Upper lobe of left lung (tissue), 6 donors: ENCODE data around the gene AIF1. TPM values are rescaled to one million over a fixed set of nuclear protein-coding genes. Genes with fewer than 3 reads are reported as not detected.

Source experiments
- ATAC-seq, 2 donors: fragments of 200-7000 bp; cut with Tn5 transposase; one replicate each; pipeline ENCODE4 v1.9.1; 2022; ENCODE audit warnings: mild to moderate bottlenecking in 2 of 2, moderate library complexity in 2 of 2; ENCODE audit not compliant: low FRiP score in 2 of 2
- DNase-seq, 2 donors: peaks; one replicate each; pipeline ENCODE4 v3.0.0-alpha.2; 2019 to 2020
- H3K27ac ChIP-seq, 4 donors: fragments of 200-600 bp; sonication (generic); one replicate each; pipeline ENCODE4 v1.5.1; 2016 to 2019
- H3K27me3 ChIP-seq, 4 donors: fragments of 200-600 bp; sonication (generic); one replicate each; pipeline ENCODE4 v1.5.1; 2017 to 2019
- H3K36me3 ChIP-seq, 4 donors: fragments of 200-600 bp; sonication (generic); one replicate each; pipeline ENCODE4 v1.5.1; 2016 to 2019
- H3K4me1 ChIP-seq, 4 donors: fragments of 200-600 bp; sonication (generic); one replicate each; pipeline ENCODE4 v1.5.1; 2018 to 2019
- H3K4me3 ChIP-seq, 4 donors: fragments of 200-600 bp; sonication (generic); one replicate each; pipeline ENCODE4 v1.5.1; 2017 to 2019; ENCODE audit warnings: mild to moderate bottlenecking in 2 of 4, moderate library complexity in 1 of 4
- H3K9me3 ChIP-seq, 4 donors: fragments of 200-600 bp; sonication (generic); one replicate each; pipeline ENCODE4 v1.5.1; 2018 to 2019
- EP300 ChIP-seq, 4 donors: sonication (generic); formaldehyde crosslinking; IDR thresholded peaks; one replicate each; pipeline ENCODE4 v1.5.1; 2017; ENCODE audit warnings: antibody characterized with exemption in 4 of 4, control low read depth in 2 of 4
- POLR2A ChIP-seq, 4 donors: fragments of 450-650 bp; IDR thresholded peaks; one replicate each; pipeline ENCODE4 v1.5.1; 2016 to 2017; ENCODE audit warnings: antibody characterized with exemption in 4 of 4, mild to moderate bottlenecking in 2 of 4
- POLR2AphosphoS5 ChIP-seq, 2 donors: sonication (generic); formaldehyde crosslinking; IDR thresholded peaks; one replicate each; pipeline ENCODE4 v1.5.1; 2017; ENCODE audit warnings: antibody characterized with exemption in 2 of 2
- WGBS, 2 donors: methylation state at CpG; one replicate each; pipeline ENCODE4 v1.1.5; 2017 to 2018; 5-methylcytosine and 5-hydroxymethylcytosine counted together
- total RNA-seq, 6 donors: library from RNA; depleted of rRNA in 4 of 6; stranded (reverse); fragments of >200 nt in 4 of 6; gene quantifications; one replicate each; pipeline versions ENCODE4 v1.1.0 to v1.2.1, GENCODE V29; 2016 to 2021
- TF ChIP-seq, protein P1 (sequence below), 6 experiments: fragments of 450-650 bp in 4 of 6; fragments of 200-600 bp in 2 of 6; sonication (generic) in 2 of 6; IDR thresholded peaks; one replicate each; pipeline ENCODE4 v1.5.1; 2016 to 2019; ENCODE audit warnings: antibody characterized with exemption in 6 of 6
- donor health status: DM: no; HTN: no; CAD: no; lungs with moderate emphysema.
- donor health status: DM: no; HTN: yes; CAD: no; lungs with severe emphysema.

AIF1 gene
- total RNA-seq, 6 donors from 2014 or later = 18.5 to 106 (median 79.7) TPM

DNA sequence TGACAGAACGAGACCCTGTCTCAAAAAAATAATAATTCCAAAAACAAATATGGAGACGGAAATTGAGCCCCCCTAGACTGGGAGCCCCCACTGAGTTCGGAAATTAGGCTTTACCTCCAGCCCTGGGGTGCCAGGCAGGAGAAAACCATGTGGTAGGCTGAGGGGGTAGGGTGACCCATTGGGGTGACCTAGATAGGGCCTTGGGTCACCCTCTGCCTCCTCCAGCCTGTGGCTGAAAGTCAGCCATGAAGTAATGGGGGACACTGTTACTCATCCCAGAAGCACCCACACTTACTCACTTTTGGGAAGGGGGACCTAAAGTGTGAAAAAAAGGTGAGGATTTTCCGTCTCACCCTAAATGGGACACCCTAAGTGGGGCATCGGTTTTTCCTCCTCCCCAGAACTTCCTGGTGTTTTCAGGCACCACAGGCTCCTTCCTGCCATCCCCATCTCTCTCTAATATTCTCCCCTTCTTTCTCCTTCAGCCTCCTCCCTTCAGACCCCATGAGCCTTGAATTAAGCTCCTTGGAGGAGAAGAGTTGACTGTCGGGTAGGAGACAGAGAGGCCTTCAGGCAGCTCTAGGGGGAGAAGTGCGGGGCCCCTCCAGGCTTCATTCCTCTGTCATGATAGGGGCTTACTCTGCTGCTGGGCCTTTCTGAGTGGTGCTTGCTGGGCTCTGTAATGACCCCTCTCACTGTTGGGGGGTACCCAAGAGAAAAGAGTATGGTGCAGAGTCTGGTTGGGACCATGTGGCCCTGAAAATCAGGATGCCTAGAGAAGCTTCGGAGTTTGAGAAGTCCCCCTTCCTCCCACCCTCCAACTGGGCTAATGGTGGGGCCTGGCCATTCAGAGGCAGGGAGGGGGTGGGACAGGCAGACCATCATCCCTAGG is 35.2 kb upstream of the AIF1 start:
- Histone ChIP-seq H3K4me1 (peaks cover 15 to 20% (median 18%) of the 10 kb centered on the region in 4 donors), H3K9me3 (no peaks in the 10 kb centered on the region), H3K36me3 (no peaks in the 10 kb centered on the region), H3K27me3 (no peaks in the 10 kb centered on the region), H3K27ac (peak overlapping the region in 2 of 4 donors; percentile 91 to 96), H3K4me3 (peak overlapping the region in 2 of 4 donors; percentile 77 to 87)
- TF ChIP-seq POLR2A (IDR thresholded peaks at IDR 0.05) (no peak), POLR2AphosphoS5 (IDR thresholded peaks at IDR 0.05) (no peak), EP300 (IDR thresholded peaks at IDR 0.05) (no peak)
- TF ChIP-seq, protein P1, sequence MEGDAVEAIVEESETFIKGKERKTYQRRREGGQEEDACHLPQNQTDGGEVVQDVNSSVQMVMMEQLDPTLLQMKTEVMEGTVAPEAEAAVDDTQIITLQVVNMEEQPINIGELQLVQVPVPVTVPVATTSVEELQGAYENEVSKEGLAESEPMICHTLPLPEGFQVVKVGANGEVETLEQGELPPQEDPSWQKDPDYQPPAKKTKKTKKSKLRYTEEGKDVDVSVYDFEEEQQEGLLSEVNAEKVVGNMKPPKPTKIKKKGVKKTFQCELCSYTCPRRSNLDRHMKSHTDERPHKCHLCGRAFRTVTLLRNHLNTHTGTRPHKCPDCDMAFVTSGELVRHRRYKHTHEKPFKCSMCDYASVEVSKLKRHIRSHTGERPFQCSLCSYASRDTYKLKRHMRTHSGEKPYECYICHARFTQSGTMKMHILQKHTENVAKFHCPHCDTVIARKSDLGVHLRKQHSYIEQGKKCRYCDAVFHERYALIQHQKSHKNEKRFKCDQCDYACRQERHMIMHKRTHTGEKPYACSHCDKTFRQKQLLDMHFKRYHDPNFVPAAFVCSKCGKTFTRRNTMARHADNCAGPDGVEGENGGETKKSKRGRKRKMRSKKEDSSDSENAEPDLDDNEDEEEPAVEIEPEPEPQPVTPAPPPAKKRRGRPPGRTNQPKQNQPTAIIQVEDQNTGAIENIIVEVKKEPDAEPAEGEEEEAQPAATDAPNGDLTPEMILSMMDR (IDR thresholded peaks at IDR 0.05) = no peak
- DNase-seq = no peak
- ATAC-seq = no peak
- 81 to 85% methylated on average over 7 to 8 of the region's 8 CpGs for WGBS, 2 donors

DNA sequence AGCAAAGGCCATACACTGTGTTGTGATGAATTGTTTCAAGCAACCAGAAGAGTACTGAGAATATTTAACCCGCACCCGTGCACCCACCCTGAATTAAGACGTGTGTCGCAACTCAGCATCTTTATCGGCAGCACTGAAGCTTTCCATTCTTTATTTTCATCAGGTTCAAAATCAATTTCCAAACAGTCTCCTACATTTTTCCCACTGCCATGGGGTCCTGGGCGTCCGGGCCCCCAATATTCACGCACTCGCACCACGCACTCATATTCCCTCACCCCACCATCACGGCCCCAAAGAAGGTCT is 34.6 kb upstream of the AIF1 start:
- H3K27ac ChIP-seq = peak overlapping the region; percentile 77 to 96 (median 90)
- H3K27me3 ChIP-seq = no peaks in the 10 kb centered on the region
- H3K4me3 ChIP-seq = peak overlapping the region in 3 of 4 donors; percentile 71 to 87 (median 77)

DNA sequence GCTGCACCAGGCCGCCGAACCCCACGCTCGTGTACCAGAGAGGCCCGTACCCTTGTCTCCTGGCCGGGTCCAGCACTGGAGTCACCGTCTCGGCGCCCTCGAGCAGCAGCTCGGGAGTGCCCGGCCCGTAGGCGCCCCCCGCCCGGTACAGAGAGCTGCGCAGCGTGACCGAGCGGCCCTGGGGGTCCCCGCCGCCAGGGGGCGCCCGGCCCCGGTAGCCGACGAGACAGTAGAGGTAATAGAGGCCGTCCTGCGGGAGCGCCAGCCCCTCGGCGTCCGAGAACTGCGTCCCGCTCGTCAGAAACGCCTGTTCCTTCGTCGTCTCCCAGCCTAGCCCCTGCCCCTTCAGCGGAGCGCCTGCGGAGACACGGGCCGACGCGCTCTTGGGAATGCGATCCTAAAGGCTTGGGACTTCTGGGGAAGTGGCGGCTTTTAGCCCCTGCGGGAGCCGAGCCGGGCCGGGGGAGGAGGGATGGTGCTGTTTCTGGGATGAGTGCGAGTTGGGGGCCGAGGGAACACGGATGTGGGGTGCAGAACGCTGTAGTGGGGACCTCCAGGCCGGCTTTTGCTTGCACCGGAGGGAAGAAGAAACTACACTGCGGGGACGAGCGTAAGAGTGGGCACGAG is 34.1 kb upstream of the AIF1 start:
- 0 to 4% methylated on average over 11 to 45 of the region's 62 CpGs for WGBS, 2 donors
- TF ChIP-seq POLR2AphosphoS5 (IDR thresholded peaks at IDR 0.05) = peak in 1 of 2 donors; percentile 60
- TF ChIP-seq, protein P1 (IDR thresholded peaks at IDR 0.05) = peak; percentile 95 to 99 (median 98)
- no peak for TF ChIP-seq EP300 (IDR thresholded peaks at IDR 0.05)
- TF ChIP-seq POLR2A (IDR thresholded peaks at IDR 0.05) = peak in 1 of 4 donors; percentile 61
- H3K27me3 ChIP-seq = no peaks in the 10 kb centered on the region
- peaks cover 21 to 26% (median 25%) of the 10 kb centered on the region in 4 donors for H3K4me1 ChIP-seq
- no peaks in the 10 kb centered on the region for H3K36me3 ChIP-seq
- H3K4me3 ChIP-seq = peak overlapping the region; percentile 67 to 87 (median 74)
- H3K27ac ChIP-seq = peak overlapping the region; percentile 77 to 96 (median 90)
- peak; percentile 95 to 98 for ATAC-seq
- peak; percentile 93 to 99 for DNase-seq
- no peaks in the 10 kb centered on the region for H3K9me3 ChIP-seq

More for the DNA sequence above, 34.6 kb upstream of the AIF1 start:
- TF ChIP-seq EP300 (IDR thresholded peaks at IDR 0.05) (no peak), POLR2AphosphoS5 (IDR thresholded peaks at IDR 0.05) (no peak), POLR2A (IDR thresholded peaks at IDR 0.05) (no peak)
- TF ChIP-seq, protein P1 (IDR thresholded peaks at IDR 0.05) = no peak
- Histone ChIP-seq H3K4me1 (peaks cover 17 to 26% (median 21%) of the 10 kb centered on the region in 4 donors), H3K9me3 (no peaks in the 10 kb centered on the region), H3K36me3 (no peaks in the 10 kb centered on the region)
- no peak for DNase-seq
- 31 to 40% methylated on average over 11 of the region's 11 CpGs for WGBS, 2 donors
- ATAC-seq = no peak

DNA sequence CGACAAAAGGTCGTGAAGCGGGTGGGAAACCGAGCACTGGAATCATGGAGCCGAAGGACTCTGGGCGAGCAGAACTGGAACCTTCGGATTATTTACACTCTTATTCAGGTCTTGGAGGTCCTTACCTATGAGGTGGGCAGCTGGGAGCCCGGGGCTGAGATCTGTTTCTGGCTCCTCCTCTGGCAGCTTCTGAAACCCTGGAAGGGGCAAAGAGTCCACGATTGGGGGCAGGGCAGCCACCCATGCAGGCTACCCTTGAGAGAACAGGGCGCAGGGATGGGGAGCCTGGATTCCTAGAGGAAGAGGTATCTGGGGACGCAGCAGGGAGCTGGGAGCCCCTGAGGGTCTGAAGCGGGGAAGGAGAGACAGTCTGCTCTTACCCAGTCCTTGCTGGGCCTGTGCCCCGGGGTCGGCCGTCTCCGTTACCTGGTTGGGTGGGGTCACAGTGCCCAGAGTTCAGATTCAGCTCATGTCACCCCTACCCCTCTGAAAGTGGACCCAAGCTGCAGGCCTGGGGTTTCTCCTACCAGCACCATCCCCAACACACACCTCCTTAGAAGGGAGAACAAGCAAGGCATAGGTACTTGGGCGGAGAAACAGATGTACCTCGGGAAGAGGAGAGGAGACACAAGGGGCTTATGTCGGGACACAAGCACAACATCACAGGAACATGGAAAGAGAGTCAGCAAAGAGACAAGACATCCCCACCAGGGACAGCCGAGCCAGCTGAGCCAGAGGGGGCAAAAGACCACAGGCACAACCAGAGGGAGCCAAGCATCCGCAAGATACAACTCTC is 33.4 kb upstream of the AIF1 start:
- H3K4me1 ChIP-seq = peaks cover 23 to 33% (median 32%) of the 10 kb centered on the region in 4 donors
- no peaks in the 10 kb centered on the region for H3K9me3 ChIP-seq
- WGBS, 2 donors = 22 to 28% methylated on average over 17 to 21 of the region's 21 CpGs
- ATAC-seq (peak in 1 of 2 donors; percentile 16), DNase-seq (no peak)
- H3K27me3 ChIP-seq = no peaks in the 10 kb centered on the region
- TF ChIP-seq EP300 (IDR thresholded peaks at IDR 0.05) = no peak
- TF ChIP-seq POLR2A (IDR thresholded peaks at IDR 0.05) = no peak
- no peak for TF ChIP-seq POLR2AphosphoS5 (IDR thresholded peaks at IDR 0.05)
- TF ChIP-seq, protein P1 (IDR thresholded peaks at IDR 0.05) = no peak
- peak overlapping the region; percentile 77 to 96 (median 90) for H3K27ac ChIP-seq
- peak overlapping the region; percentile 67 to 87 (median 74) for H3K4me3 ChIP-seq
- no peaks in the 10 kb centered on the region for H3K36me3 ChIP-seq
